Left ventricle myocardium superior (tissue), 1 donor: ENCODE results near the gene COX4I1. TPM values are rescaled to one million over a fixed set of nuclear protein-coding genes. Genes with fewer than 3 reads are reported as not detected.
"Not testable (repeated sequence)": the region's sequence is repeated elsewhere in the genome, so short reads cannot be mapped to it uniquely, and the experiment has no call there.

Experiments used
- ATAC-seq: fragments of 200-7000 bp; cut with Tn5 transposase; one replicate; pipeline ENCODE4 v1.9.1; 2020; ENCODE audit warnings: mild to moderate bottlenecking, moderate library complexity
- DNase-seq: peaks from one replicate; pipeline ENCODE4 v3.0.0-alpha.2; 2020
- intact Hi-C: fragments of 100-400 bp; cut with micrococcal nuclease; formaldehyde crosslinking; loops from one replicate; pipeline ENCODE4 v1.11.0; 2022
- total RNA-seq: library from RNA; stranded (reverse); fragmentation: NEBNext Ultra II Directional; extraction: Animal tissue kit (Norgen Biotek cat#: 25700); gene quantifications from one replicate; pipeline ENCODE4 v1.2.1, GENCODE V29; 2021
- donor health status: DM: no; HTN: yes; CAD: no; lungs with severe emphysema.

The COX4I1 gene
- total RNA-seq, 1 donor from 2014 or later, result 2,116 TPM

- no peak for ATAC-seq
- DNase-seq, result no peak
- intact Hi-C loops, result no loop called here
Measured at GRCh38 chr16:85794696-85795095, 4.8 kb upstream of the COX4I1 start.

GRCh38 chr16:85796152-85796551 is 3.3 kb upstream of the COX4I1 start:
- no peak for ATAC-seq
- DNase-seq, result no peak
- intact Hi-C loops, result no loop called here

- ATAC-seq (no peak), DNase-seq (no peak)
- intact Hi-C loops, result no loop called here
Measured at GRCh38 chr16:85796599-85796998, 2.9 kb upstream of the COX4I1 start.

- intact Hi-C loops, result no loop called here
- DNase-seq, result no peak
- ATAC-seq, result no peak
Measured at GRCh38 chr16:85798283-85798776, 1.2 kb upstream of the COX4I1 start.

- peak; percentile 38 for ATAC-seq
- DNase-seq, result peak; percentile 47
- intact Hi-C loops, result no loop called here
Measured at GRCh38 chr16:85798901-85799496, 496 bp upstream of the COX4I1 start.

GRCh38 chr16:85800321-85800669 is 800 bp downstream of the COX4I1 start:
- intact Hi-C loops, result no loop called here
- ATAC-seq (peak; percentile 19), DNase-seq (no peak)

- intact Hi-C loops, result no loop called here
Measured at GRCh38 chr16:85803570-85803969, 4.1 kb downstream of the COX4I1 start.

GRCh38 chr16:85805442-85806045 is 6.0 kb downstream of the COX4I1 start:
- intact Hi-C loops, result no loop called here
- DNase-seq (no peak), ATAC-seq (peak; percentile 6)

More at GRCh38 chr16:85803570-85803969, 4.1 kb downstream of the COX4I1 start:
- no peak for ATAC-seq
- no peak for DNase-seq

GRCh38 chr16:85806539-85806938 is 7.0 kb downstream of the COX4I1 start:
- ATAC-seq (no peak), DNase-seq (no peak)
- intact Hi-C loops, result no loop called here

GRCh38 chr16:85807340-85807739 is 7.8 kb downstream of the COX4I1 start:
- intact Hi-C loops, ATAC-seq, DNase-seq: not testable (repeated sequence)

- intact Hi-C loops, ATAC-seq, DNase-seq: not testable (repeated sequence)
Measured at GRCh38 chr16:85808104-85808503, 8.6 kb downstream of the COX4I1 start.

- DNase-seq (no peak), ATAC-seq (no peak)
- intact Hi-C loops, result no loop called here
Measured at GRCh38 chr16:85808926-85809325, 9.4 kb downstream of the COX4I1 start.

GRCh38 chr16:85809645-85810044 is 10.2 kb downstream of the COX4I1 start:
- intact Hi-C loops, result no loop called here
- no peak for ATAC-seq
- DNase-seq, result no peak

- ATAC-seq, result no peak
- DNase-seq, result no peak
- intact Hi-C loops, result no loop called here
Measured at GRCh38 chr16:85810097-85810741, 10.7 kb downstream of the COX4I1 start.

- DNase-seq, result no peak
- ATAC-seq, result no peak
- intact Hi-C loops, result no loop called here
Measured at GRCh38 chr16:85810742-85811115, 11.2 kb downstream of the COX4I1 start.

GRCh38 chr16:85812031-85812807 is 12.7 kb downstream of the COX4I1 start:
- DNase-seq, result no peak
- intact Hi-C loops, result no loop called here
- no peak for ATAC-seq

GRCh38 chr16:85812811-85813700 is 13.6 kb downstream of the COX4I1 start:
- DNase-seq (no peak), ATAC-seq (no peak)
- intact Hi-C loops, result no loop called here

- intact Hi-C loops, result no loop called here
- ATAC-seq, result no peak
- no peak for DNase-seq
Measured at GRCh38 chr16:85816159-85816558, 16.7 kb downstream of the COX4I1 start.

GRCh38 chr16:85817195-85817594 is 17.7 kb downstream of the COX4I1 start:
- ATAC-seq, intact Hi-C loops, DNase-seq: not testable (repeated sequence)
